Epithelial cell of proximal tubule (primary cell): ENCODE results near the gene MPG. TPM values are rescaled to one million over a fixed set of nuclear protein-coding genes. Genes with fewer than 3 reads are reported as not detected.
A peak's percentile ranks its signal among the peaks of the same experiment; 100 is the strongest.

Experiments
- DNase-seq: peaks from one replicate; pipeline ENCODE4 v3.0.0-alpha.2; 2011; ENCODE audit warnings: low read depth
- H3K4me3 ChIP-seq: 2 replicates; pipeline ENCODE4 v1.5.1; 2011; ENCODE audit warnings: low read depth, mild to moderate bottlenecking, low read length
- CTCF ChIP-seq: conservative IDR thresholded peaks from 2 replicates; pipeline ENCODE4 v1.5.1; 2012; ENCODE audit warnings: low read depth, mild to moderate bottlenecking, low read length
- total RNA-seq: library from RNA; depleted of rRNA; stranded (reverse); fragments of >200 nt; gene quantifications from 2 replicates; pipeline ENCODE4 v1.2.3, GENCODE V29; 2015

MPG gene
- total RNA-seq, 1 donor from 2014 or later, result 92.8 TPM

GRCh38 chr16:83060-83603, 5.1 kb downstream of the MPG start:
- H3K4me3 ChIP-seq, result no peak overlapping the region
- TF ChIP-seq CTCF, result no peak
- no peak for DNase-seq

GRCh38 chr16:83781-84615, 6.0 kb downstream of the MPG start:
- no peak for DNase-seq
- TF ChIP-seq CTCF, result no peak
- H3K4me3 ChIP-seq, result no peak overlapping the region

- peak; percentile 72 for DNase-seq
- no peak for TF ChIP-seq CTCF
- no peak overlapping the region for H3K4me3 ChIP-seq
These were observed 6.8 kb downstream of the MPG start for GRCh38 chr16:84718-85406.

GRCh38 chr16:85407-85782, 7.4 kb downstream of the MPG start:
- H3K4me3 ChIP-seq, result no peak overlapping the region
- no peak for TF ChIP-seq CTCF

GRCh38 chr16:85865-86264, 7.8 kb downstream of the MPG start:
- no peak overlapping the region for H3K4me3 ChIP-seq
- TF ChIP-seq CTCF, result no peak
- DNase-seq, result no peak

More at GRCh38 chr16:85407-85782, 7.4 kb downstream of the MPG start:
- no peak for DNase-seq

- TF ChIP-seq CTCF, result no peak
- DNase-seq, result no peak
- H3K4me3 ChIP-seq, result no peak overlapping the region
These were observed 8.5 kb downstream of the MPG start for GRCh38 chr16:86483-86952.
